ENCODE data around the gene NFASC. TPM values are rescaled to one million over a fixed set of nuclear protein-coding genes. Genes with fewer than 3 reads are reported as not detected.

NFASC gene
- total and polyA plus RNA-seq, 4 donors = 0.23 to 5.4 (median 1.9) TPM

GRCh38 chr1:204930155-204930523, 59.5 kb downstream of the NFASC start:
- Histone ChIP-seq H3K9ac (ENCODE audit: low read depth in 1 of 2, low read length in 2 of 2) (no peak overlapping the region), H3K27ac (ENCODE audit: low read depth in 1 of 2, low read length in 2 of 2) (no peak overlapping the region), H3K9me3 (ENCODE audit: control insufficient read depth in 4 of 4, low read length in 3 of 4) (no peaks in the 10 kb centered on the region), H3K36me3 (ENCODE audit: control insufficient read depth in 4 of 4, insufficient read depth in 3 of 4, low read depth in 1 of 4, low read length in 3 of 4) (no peaks in the 10 kb centered on the region), H3K27me3 (ENCODE audit: control insufficient read depth in 4 of 4, insufficient read depth in 4 of 4, low read length in 3 of 4) (no peaks in the 10 kb centered on the region), H3K4me3 (ENCODE audit: low read depth in 1 of 3, low read length in 3 of 3) (no peak overlapping the region), H3K4me1 (ENCODE audit: control insufficient read depth in 4 of 4, insufficient read depth in 4 of 4, low read length in 3 of 4) (no peaks in the 10 kb centered on the region)
- DNase-seq (ENCODE audit: low spot score) = no peak
- 90% methylated on average over 3 of the region's 3 CpGs for WGBS
- no peak for TF ChIP-seq FOXA2 (IDR thresholded peaks at IDR 0.05)
- TF ChIP-seq HNF4A (conservative IDR thresholded peaks at IDR 0.05) = no peak
- no peak for TF ChIP-seq RXRA (IDR thresholded peaks at IDR 0.05)
- TF ChIP-seq, protein P1, sequence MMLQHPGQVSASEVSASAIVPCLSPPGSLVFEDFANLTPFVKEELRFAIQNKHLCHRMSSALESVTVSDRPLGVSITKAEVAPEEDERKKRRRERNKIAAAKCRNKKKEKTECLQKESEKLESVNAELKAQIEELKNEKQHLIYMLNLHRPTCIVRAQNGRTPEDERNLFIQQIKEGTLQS (IDR thresholded peaks at IDR 0.05) = no peak
- TF ChIP-seq ZBTB33 (IDR thresholded peaks at IDR 0.05) = no peak
- no peak for TF ChIP-seq RAD21 (IDR thresholded peaks at IDR 0.05)
- TF ChIP-seq JUND (IDR thresholded peaks at IDR 0.05) = no peak
- no peak for TF ChIP-seq CTCF (IDR thresholded peaks at IDR 0.05; ENCODE audit: low read depth, low read length, missing input control)
- no peak for TF ChIP-seq TAF1 (conservative IDR thresholded peaks at IDR 0.05)

- 83% methylated on average over 1 of the region's 1 CpG for WGBS
- Histone ChIP-seq H3K9ac (ENCODE audit: low read depth in 1 of 2, low read length in 2 of 2) (no peak overlapping the region), H3K27ac (ENCODE audit: low read depth in 1 of 2, low read length in 2 of 2) (no peak overlapping the region), H3K4me3 (ENCODE audit: low read depth in 1 of 3, low read length in 3 of 3) (no peak overlapping the region), H3K36me3 (ENCODE audit: control insufficient read depth in 4 of 4, insufficient read depth in 3 of 4, low read depth in 1 of 4, low read length in 3 of 4) (no peaks in the 10 kb centered on the region), H3K9me3 (ENCODE audit: control insufficient read depth in 4 of 4, low read length in 3 of 4) (no peaks in the 10 kb centered on the region), H3K27me3 (ENCODE audit: control insufficient read depth in 4 of 4, insufficient read depth in 4 of 4, low read length in 3 of 4) (no peaks in the 10 kb centered on the region), H3K4me1 (ENCODE audit: control insufficient read depth in 4 of 4, insufficient read depth in 4 of 4, low read length in 3 of 4) (no peaks in the 10 kb centered on the region)
- TF ChIP-seq GABPA (IDR thresholded peaks at IDR 0.05 in 1 of 2, conservative IDR thresholded peaks at IDR 0.05 in 1 of 2) = no peak
- no peak for TF ChIP-seq NR2F2 (IDR thresholded peaks at IDR 0.05)
- TF ChIP-seq JUND (IDR thresholded peaks at IDR 0.05) = no peak
- no peak for TF ChIP-seq HNF4G (IDR thresholded peaks at IDR 0.05)
- no peak for TF ChIP-seq SP1 (IDR thresholded peaks at IDR 0.05)
- no peak for TF ChIP-seq FOXA1 (IDR thresholded peaks at IDR 0.05)
- TF ChIP-seq RAD21 (IDR thresholded peaks at IDR 0.05) = no peak
- no peak for TF ChIP-seq EGR1 (IDR thresholded peaks at IDR 0.05; ENCODE audit: low read depth in 2 of 2)
- TF ChIP-seq FOXA2 (IDR thresholded peaks at IDR 0.05) = no peak
- TF ChIP-seq MAX (IDR thresholded peaks at IDR 0.05) = no peak
- TF ChIP-seq, protein P1 (IDR thresholded peaks at IDR 0.05) = no peak
- no peak for TF ChIP-seq TAF1 (conservative IDR thresholded peaks at IDR 0.05)
- no peak for TF ChIP-seq CTCF (IDR thresholded peaks at IDR 0.05; ENCODE audit: low read depth, low read length, missing input control)
- TF ChIP-seq, protein P2, sequence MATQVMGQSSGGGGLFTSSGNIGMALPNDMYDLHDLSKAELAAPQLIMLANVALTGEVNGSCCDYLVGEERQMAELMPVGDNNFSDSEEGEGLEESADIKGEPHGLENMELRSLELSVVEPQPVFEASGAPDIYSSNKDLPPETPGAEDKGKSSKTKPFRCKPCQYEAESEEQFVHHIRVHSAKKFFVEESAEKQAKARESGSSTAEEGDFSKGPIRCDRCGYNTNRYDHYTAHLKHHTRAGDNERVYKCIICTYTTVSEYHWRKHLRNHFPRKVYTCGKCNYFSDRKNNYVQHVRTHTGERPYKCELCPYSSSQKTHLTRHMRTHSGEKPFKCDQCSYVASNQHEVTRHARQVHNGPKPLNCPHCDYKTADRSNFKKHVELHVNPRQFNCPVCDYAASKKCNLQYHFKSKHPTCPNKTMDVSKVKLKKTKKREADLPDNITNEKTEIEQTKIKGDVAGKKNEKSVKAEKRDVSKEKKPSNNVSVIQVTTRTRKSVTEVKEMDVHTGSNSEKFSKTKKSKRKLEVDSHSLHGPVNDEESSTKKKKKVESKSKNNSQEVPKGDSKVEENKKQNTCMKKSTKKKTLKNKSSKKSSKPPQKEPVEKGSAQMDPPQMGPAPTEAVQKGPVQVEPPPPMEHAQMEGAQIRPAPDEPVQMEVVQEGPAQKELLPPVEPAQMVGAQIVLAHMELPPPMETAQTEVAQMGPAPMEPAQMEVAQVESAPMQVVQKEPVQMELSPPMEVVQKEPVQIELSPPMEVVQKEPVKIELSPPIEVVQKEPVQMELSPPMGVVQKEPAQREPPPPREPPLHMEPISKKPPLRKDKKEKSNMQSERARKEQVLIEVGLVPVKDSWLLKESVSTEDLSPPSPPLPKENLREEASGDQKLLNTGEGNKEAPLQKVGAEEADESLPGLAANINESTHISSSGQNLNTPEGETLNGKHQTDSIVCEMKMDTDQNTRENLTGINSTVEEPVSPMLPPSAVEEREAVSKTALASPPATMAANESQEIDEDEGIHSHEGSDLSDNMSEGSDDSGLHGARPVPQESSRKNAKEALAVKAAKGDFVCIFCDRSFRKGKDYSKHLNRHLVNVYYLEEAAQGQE (IDR thresholded peaks at IDR 0.05) = no peak
- no peak for TF ChIP-seq RXRA (IDR thresholded peaks at IDR 0.05)
- no peak for TF ChIP-seq HNF4A (conservative IDR thresholded peaks at IDR 0.05)
- TF ChIP-seq ZBTB33 (IDR thresholded peaks at IDR 0.05) = no peak
- DNase-seq (ENCODE audit: low spot score) = no peak
Measured at GRCh38 chr1:204931313-204931712, 60.7 kb downstream of the NFASC start.
